ENCODE data around the gene PPP1R12C.

- no peak for TF ChIP-seq CTCF (IDR thresholded peaks at IDR 0.05)
- no peak for TF ChIP-seq POLR2A (IDR thresholded peaks at IDR 0.05)
Measured at GRCh38 chr19:55152017-55152416, 34.6 kb upstream of the PPP1R12C start.

Data from breast epithelium (tissue), 3 donors.